ENCODE measurements around the gene UBE2I.
"Not testable (repeated sequence)": the region's sequence is repeated elsewhere in the genome, so short reads cannot be mapped to it uniquely, and the experiment has no call there.

Gene UBE2I

GRCh38 chr16:1293921-1294656, 15.3 kb upstream of the UBE2I start:
- DNase-seq, result no peak

- DNase-seq, result no peak
Observed at GRCh38 chr16:1295465-1295864, 14.0 kb upstream of the UBE2I start.

DNA sequence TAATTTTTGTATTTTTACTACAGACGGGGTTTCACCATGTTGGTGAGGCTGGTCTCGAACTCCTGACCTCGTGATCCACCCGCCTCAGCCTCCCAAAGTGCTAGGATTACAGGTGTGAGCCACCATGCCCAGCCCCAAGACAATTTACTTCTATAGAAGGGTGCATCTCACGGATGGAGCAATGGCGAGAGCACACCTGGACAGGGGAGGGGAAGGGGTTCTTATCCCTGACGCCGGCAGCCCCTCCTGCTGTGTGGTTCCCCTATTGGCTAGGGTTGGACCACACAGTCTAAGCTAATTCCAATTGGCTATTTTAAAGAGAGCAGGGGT, 12.8 kb upstream of the UBE2I start:
- DNase-seq, result not testable (repeated sequence)

GRCh38 chr16:1297018-1297696, 12.3 kb upstream of the UBE2I start:
- peak; percentile 46 for DNase-seq

DNA sequence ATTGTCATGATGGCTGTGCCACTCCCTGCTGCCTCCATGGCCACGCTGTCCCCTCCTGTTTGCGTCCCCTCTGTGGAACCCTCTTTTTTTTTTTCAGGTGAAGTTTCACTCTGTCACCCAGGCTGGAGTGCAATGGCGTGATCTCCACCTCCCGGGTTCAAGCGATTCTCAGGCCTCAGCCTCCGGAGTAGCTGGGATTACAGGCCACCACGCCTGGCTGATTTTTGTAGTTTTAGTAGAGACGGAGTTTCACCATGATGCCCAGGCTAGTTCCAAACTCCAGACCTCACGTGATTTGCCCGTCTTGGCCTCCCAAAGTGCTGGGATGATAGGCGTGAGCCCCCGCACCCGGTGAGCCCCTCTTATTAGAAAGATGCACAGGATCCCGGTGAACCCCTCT, 11.0 kb upstream of the UBE2I start:
- DNase-seq, result no peak

DNA sequence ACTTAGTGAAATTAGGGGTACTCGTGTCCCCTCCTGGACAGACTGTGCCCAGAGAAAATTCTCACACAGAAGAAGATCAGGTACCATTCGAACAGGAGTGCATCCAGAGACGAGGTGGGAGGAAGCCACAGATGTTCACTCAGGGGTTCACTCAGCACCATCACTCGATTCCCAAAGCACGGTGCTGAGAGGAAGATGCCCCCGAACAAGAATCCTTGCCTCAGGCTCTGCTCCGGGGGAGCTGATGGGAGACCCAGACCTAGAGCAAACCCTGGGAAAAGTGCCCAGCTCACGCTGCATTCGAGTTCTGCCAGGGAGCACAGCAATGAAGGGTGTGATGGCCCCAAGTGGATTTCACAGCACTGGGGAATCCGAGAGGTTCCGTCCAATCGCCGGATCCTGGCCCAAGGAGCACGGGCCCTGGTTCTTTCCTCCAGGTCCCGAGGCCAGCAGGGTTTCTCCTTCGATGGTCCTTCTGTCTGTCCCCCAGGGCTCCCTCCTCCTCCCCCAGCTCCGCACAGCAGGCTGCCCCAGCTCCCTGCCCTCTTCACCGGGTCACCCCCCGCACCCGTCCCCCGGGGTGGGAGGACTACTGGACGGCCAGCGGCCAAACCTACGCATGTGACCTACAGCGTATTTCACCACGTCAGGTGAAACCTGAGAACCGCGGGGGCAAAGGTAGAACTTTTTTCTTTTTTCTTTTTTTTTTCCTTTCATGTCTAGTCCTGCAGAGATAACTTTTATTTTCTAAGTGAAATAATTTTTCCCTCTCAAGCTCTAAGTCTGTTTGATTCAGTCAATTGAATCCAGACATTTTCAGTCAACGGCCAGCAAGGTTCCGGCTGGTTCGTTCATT, 10.2 kb upstream of the UBE2I start:
- no peak for DNase-seq

DNA sequence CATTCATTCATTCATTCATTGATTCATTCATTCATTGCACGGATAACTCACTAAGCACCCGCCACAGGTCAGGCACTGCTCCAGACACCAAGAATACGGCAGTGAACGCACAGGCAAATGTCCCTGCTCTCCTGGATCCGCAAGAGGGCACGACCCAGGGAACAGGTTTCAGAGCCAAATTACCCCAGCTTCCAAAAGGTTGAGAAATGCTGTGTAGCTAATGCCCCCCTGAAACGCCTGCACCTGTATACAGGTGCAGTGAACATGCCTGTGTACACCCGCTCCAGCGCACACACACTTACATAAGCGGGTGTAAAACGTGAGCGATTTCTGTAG, 9.6 kb upstream of the UBE2I start:
- DNase-seq, result no peak

DNA sequence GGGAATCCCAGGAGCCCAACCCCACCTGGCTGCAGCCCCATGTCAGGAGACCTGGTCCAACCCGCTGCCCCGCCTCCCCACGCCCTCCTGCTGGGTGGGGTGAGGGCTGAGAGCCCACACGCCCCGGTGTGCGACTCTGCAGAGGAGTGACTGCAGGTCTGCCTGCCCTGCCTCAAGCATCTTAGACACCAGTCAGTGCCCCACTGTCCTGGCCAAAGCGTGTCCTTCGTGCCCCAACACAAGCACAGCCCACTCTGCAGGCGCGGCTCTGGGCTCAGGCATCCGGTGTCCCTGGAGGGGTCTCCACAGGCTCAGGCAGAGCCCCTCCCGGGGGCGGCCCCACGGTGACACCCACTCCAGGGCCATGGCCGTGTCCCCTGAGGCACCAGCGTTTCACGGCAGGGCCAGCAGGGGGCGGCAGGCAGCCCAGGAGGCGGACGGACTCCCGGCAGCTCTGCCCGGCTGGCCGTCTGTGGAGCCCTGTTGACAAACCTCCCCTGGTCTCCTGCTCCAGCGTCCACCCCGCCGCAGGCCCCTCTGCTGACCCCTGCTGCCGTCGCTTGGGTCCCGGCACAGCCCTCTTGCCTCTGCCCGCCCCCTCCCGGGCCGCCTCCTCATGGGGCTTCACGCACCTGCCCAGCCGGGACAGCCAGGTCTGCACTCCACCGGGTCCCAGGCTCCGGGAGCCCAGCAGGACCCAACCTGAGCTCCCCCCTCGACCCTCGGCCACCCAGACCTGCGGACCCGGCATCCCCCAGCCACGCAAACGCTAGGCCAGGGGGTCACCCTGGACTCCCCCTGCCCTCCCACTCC, 8.6 kb upstream of the UBE2I start:
- peak; percentile 17 for DNase-seq

DNA sequence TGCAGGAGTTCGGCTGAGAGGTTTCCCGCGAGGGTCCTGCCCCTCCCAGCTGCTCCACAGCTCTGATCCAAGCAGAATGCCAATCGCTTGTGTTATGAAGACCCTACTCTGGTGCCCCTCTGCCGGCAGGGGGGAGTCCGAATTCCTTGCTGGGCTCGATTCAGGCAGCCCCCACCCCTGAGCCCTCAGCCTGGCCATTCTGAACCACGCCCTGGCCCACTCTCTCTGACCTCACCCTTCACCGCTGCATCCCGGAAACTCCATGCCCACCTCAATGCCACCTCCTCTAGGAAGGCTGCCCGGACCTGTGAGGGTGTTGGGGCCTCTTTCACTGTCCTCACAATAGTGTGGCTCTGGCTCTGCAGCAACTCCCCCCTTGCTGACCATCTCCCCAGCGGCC, 7.9 kb upstream of the UBE2I start:
- no peak for DNase-seq

DNA sequence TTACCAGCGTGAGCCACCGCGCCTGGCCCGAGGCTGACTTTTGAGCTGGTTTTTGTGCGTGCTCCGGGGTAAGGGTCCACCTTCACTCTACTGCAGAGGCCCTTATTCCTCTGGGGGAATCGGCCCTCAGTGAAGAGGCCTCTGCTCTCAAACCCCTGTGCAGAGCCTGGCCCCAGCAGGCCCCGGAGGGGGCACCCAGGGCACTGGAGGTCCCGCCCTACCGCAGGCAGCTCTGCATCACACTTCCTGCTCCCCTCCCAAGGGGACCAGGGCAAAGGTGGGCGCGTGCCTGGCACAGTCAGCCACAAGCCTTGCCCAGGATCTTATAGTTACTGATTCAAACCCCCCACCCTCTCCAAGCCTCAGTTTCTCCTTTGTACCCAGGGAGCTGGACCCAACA, 3.6 kb upstream of the UBE2I start:
- no peak for DNase-seq

DNA sequence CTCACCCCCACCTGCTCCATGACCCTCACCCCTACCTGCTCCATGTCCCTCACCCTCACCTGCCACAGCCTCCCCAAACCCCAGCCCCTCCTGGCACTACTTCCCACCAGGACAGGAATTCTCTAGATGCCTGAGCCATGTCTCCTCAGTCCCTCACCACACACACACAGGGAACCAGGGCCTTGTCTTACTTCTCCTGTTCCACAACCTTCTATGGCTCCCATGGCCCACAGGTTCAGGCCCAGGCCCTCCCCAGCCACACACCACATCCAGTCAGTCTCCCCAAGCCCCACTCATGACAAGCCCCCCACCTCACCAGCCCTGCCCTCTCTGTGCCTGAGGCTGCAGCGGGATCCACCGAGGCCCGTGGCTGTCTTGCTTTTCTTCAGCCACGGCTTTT, 3.1 kb upstream of the UBE2I start:
- no peak for DNase-seq

- no peak for DNase-seq
Observed at GRCh38 chr16:1308036-1308976, 1.1 kb upstream of the UBE2I start.

DNA sequence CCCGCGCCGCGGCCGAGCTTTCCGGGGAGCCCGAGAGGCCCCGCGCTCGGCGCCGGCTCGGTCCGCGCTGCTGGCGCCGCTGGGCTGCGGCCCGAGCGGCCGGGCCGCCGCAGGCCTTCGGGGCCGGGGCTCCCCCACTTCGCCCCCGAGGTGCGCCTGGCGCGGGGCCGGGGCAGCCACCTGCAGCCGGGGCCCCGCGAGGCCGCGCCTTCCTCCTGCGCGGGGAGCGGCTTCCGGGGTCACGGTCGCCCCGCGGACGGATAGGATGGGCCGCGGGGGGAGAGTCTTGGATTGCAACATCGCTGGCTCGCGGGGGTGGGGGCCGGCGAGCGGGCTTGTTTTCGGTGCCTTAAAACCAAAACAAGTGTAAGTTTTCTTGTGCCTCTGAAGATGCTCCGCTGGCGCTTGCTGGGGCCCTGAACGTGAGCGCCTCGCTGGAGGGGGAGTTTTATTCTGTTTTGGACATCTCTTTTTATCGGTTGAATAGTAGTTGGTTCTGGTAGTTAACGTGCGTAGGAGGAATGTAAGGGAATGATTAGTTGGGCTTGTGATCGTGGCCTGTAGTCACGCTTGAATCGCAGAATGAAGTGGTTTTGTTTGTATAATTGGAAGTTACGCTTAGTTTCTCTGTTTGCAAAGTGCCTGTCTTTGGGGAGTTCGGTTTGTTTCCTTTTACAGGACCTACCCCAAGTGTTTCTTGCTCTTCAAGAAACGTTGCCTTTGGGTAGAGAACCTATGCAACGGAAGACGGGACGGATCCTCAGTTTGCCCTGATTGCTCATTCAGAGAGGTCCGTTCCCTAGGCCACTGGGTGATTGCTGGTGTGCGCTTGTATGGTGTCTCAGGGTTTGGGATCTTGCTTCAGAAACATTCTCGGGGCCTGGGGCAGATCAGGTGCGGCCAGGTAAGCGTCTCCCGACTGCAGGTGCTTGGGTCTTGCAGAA, 724 bp downstream of the UBE2I start:
- no peak for DNase-seq

- DNase-seq, result no peak
Observed at GRCh38 chr16:1310832-1311200, 1.4 kb downstream of the UBE2I start.

- no peak for DNase-seq
Observed at GRCh38 chr16:1311212-1311737, 1.8 kb downstream of the UBE2I start.

- DNase-seq, result no peak
Observed at GRCh38 chr16:1311738-1312466, 2.5 kb downstream of the UBE2I start.

GRCh38 chr16:1312467-1312816, 3.0 kb downstream of the UBE2I start:
- DNase-seq, result no peak

GRCh38 chr16:1312903-1313302, 3.5 kb downstream of the UBE2I start:
- DNase-seq, result no peak

DNA sequence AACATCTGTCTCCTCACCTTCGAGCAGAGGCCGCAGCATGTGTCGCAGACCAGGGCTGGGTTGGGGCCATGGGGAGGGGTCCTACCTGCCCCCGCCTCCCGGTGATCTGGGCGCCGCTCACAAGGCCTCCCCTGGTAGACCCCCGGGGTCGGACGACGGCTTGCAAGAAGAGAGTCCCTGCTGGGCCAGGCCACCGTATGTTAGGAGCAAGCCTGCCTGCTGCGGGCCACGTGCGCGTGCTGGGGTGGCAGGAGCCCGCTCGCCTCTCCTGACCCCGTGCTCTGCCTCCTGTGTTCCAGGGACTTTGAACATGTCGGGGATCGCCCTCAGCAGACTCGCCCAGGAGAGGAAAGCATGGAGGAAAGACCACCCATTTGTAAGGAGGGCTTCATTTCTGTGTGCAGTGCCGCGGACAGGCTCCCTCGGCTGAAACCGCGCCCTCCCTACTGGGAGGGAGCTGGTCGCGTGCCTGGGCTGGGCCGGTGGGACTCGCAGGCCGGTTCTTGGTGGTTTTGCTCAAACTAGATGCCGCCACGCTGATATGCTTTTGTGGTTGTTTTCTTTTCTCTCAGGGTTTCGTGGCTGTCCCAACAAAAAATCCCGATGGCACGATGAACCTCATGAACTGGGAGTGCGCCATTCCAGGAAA, 4.4 kb downstream of the UBE2I start:
- DNase-seq, result no peak
